Stimulated activated CD4-positive, alpha-beta T cell treated with anti-CD3 and anti-CD28 coated beads, Interleukin-2, amount 100 ng/mL, for 24 hours (primary cell): ENCODE measurements around the gene ARHGEF4.
A peak's percentile ranks its signal among the peaks of the same experiment; 100 is the strongest.

Source experiments
- DNase-seq, 2 donors: peaks; one replicate each; pipeline ENCODE4 v3.0.0-alpha.2; 2020

ARHGEF4 gene

GRCh38 chr2:130921164-130921476 is 84.4 kb downstream of the ARHGEF4 start:
- no peak for DNase-seq

DNA sequence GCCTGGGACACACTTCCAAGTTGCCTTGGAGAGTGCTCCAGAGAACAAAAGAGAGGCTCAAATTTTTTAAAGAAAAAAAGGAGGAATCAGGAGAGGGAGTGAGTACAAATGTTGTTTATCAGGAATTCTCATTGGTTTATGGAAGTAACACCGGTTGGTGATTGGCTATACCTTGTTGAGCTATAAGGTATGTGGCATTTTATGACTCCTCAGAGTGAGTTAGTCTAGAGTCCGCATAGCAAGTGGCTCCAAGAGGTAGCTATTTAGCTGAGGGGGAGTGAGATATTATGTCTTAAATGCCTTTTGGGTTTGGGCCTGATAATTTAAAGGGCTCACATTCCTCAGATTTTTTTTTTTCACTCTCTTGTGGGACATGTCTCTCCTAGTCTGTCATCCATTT is 85.7 kb downstream of the ARHGEF4 start:
- no peak for DNase-seq

GRCh38 chr2:130928385-130928784 is 91.7 kb downstream of the ARHGEF4 start:
- DNase-seq, result no peak

DNA sequence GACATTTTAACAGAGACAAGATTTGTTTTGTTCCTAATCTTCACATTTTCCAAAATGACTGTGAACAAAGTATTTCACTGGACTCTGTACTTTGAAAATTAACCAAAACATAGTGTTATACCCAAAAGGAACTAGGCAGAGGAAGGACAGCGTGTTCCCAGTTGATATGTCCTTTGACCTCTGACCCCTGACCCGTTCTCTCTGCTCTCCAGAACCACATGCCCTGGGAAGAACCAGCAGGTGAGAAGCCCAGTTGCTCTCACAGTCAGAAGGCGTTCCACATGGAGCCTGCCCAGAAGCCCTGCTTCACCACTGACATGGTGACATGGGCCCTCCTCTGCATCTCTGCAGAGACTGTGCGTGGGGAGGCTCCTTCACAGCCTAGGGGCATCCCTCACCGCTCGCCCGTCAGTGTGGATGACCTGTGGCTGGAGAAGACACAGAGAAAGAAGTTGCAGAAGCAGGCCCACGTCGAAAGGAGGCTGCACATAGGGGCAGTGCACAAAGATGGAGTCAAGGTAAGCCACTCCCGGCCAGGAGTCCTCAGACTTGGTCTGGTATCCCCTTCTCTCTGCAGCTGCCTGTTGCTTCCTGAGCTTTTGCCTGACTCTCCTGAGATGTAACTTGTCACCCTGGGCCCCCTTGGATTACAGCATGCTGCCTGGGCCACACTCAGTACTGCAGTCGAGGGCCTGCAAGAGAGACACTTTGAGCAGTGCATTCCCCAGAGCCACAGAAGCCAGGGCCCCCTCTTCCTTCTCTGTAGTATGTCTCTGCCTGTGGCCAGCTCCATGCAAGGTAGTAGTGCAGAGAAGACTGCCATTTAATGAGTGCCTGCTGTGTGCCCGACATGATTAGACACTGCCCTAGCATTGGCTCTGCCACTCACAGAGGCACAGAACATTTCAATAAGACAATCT is 94.3 kb downstream of the ARHGEF4 start:
- no peak for DNase-seq

- no peak for DNase-seq
Observed at GRCh38 chr2:130933501-130933900, 96.8 kb downstream of the ARHGEF4 start.

DNA sequence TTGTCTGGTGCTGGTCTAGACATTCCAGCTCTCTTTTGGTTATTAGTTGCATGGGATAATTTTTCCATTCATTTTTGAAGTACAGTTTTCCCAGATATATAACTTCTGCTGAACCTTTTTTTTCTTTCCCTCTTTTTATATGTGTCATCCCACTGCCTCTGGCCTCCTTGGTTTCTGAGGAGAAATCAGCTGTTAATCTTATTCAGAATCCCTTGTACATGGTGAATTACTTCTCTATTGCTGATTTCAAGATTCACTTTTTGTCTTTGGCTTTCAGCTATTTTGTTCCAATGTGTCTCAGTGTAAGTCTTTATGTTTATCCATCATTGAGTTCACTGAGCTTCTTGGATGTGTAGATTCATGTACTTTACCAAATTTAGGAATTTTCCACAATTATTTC is 99.7 kb downstream of the ARHGEF4 start:
- DNase-seq, result no peak

DNA sequence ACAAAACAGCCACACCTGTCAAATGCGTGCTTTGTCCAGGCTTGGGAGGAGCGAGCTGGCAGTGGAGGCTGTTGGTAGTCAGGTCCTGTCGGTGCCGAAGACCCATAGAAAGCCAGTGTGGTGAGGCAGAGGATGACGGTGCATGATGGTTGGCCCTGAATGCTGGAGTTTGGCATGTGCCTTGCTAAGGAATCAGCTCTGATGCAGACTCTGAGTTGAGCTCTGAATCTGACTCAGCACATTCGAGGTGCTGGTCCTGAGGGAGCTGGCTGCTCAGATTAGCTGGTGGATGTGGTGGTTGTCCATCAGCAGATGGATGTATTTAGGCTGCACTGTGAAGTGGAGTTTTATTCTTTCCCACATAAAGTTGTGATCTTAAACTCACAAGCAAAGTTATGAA is 111.3 kb downstream of the ARHGEF4 start:
- DNase-seq, result no peak

DNA sequence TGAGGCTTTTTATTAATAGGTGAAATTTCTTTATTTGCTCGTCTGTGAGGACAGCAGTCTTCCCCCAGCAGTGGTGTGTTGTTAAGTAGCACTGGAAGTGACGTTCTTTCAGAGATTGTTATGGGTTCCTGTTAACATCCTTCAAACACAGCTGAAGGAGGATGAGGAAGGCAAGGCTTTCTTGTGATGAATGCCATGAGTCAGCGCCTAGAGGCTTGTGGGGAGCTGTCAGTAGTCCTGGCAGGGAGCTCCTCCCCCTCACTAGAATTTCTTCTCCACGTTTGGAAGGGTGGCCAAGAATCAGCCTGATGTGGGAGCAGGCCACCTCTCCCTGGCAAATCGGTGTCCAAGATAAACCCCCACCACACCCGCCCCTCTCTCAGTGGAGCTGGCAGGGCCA is 113.2 kb downstream of the ARHGEF4 start:
- DNase-seq, result no peak

DNA sequence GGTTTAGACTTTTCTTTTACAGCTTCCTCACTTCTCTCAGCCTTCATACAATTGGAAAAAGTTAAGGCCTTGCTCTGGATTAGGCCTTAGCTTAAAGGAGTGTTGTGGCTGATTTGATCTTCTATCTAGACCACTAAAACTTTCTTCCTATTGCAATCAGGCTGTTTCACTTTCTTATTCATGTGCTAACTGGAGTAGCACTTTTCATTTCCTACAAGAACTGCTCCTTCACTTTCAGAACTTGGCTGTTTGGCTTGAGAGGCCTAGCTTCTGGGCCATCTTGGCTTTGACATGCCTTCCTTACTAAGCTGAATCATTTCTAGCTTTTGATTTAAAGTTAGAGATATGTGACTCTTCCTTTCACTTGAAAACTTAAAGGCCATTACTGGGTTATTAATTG is 114.3 kb downstream of the ARHGEF4 start:
- no peak for DNase-seq

DNA sequence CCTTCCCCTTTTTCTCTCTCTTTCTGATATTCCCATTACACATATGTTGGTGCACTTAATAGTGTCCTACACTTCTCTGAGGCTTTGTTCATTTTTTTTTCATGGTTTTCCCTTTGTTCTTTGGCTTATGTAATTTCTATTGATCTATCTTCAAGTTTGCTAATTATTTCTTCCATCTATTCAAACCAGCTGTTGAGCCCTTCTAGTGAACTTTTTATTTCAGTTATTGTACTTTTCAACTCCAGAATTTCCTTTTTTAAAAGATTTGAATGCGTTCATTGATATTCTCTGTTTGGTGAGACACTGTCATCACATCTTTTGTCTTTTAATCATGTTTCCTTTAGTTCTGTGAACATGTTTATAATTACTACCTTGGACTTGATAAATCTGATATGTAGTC is 118.2 kb downstream of the ARHGEF4 start:
- no peak for DNase-seq

DNA sequence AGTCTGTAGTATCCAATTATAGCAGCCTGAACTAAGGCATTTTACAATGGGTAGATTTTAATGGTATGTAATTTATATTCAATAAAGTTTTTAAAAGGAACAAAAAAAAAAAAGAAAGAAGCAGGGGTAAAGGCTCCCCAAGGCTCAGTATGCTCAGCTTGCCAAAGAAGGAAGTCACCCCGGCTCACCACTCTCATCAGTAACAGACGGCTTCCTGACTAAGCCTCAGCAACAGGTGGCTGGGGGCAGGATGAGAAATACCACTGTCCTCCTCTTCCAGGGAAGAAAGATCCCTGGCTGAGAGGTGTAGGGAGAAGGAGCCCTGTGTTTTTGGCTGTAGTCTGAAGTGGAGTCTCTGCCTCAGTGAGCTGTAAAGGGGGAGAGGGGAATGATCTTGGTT is 121.2 kb downstream of the ARHGEF4 start:
- DNase-seq, result no peak

GRCh38 chr2:130963196-130963848 is 126.6 kb downstream of the ARHGEF4 start:
- no peak for DNase-seq

DNA sequence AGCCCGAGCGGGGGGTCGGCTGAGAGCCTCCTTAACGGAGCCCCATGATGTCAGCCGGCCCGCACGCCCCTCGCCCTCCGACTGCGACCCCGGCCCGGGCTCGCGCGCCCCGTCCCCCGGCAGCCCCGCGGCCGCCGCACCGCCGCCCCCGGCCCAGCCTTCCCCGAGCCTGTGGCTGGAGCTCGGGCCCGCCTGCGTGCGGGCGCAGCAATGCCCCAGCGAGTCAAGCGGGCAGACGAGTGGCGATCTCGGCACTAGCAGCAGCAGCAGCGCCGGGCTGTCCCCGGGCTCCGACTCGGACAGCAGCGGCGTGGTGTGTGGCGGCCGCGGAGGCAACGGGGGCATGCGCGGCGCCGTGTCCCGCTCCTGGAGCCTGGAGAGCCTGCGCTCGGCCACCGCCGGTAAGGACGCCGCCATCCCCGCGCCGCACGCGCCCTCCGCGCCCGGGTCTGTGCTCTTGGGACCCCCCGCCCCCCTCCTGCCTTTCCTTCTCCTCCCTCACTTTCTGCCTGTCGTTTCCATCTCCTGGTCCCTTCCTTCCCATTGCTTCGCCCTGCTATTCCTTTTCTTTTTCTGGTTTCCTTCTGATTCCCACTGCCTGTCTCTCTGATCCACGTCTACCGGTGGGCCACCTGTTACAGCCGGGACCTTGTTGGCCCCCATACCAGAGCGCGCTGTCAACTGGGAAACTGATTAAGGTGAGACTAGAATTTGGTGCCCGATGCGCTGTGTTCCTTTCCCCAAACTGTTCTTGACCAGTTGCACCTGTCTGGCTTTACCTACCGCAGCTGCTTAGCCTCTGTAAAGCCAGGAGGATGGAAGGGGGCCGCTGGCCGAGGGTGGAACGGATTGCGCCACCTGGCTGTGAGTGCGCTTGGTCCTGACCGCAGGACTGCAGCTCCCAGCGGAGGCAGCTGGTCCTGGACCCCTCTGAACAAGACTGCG is 127.4 kb downstream of the ARHGEF4 start:
- DNase-seq, result peak in 1 of 2 donors; percentile 26

- no peak for DNase-seq
Observed at GRCh38 chr2:130964931-130965330, 128.2 kb downstream of the ARHGEF4 start.

GRCh38 chr2:130966149-130966774 is 129.5 kb downstream of the ARHGEF4 start:
- no peak for DNase-seq

GRCh38 chr2:130966775-130967490 is 130.2 kb downstream of the ARHGEF4 start:
- DNase-seq, result no peak

DNA sequence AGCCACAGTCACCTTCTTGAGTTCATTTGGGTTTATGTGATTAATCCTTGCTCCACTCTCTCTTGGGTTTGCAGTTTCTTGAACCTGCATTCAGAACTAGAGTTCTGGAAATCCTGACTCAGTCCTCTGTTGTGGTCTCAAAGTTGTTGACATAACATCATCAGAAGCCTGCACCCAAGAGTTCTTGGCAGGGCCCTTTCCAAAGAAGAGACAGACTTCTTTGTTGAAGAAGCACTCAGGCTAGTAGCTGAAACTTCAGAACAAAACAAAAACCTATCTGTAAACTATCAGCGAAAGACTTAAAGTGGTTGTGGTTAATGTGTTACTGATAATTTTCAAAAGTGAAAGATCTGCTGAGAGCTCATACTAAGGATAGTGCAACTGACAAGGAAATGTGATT is 135.7 kb downstream of the ARHGEF4 start:
- DNase-seq, result no peak

DNA sequence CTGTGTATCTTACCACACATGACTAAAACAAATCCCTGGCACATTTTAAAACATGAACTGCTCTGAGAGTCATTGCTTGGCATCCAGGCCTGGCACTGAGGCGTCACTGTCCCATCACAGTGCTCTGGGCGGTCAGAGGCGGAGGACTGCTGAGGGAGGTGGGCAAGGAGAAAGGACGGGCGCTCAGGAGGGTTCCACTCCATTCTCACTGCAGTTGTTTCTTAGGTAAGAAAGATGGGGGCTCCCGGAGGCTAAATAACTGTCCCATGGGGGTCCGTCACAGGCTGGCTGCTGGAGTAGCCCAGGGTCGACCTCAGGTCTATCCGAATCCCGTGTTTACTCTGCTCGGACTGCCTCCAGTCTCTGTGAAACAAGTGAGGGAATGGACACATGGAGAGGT is 139.0 kb downstream of the ARHGEF4 start:
- DNase-seq, result no peak

GRCh38 chr2:130976591-130977237 is 140.0 kb downstream of the ARHGEF4 start:
- DNase-seq, result no peak

DNA sequence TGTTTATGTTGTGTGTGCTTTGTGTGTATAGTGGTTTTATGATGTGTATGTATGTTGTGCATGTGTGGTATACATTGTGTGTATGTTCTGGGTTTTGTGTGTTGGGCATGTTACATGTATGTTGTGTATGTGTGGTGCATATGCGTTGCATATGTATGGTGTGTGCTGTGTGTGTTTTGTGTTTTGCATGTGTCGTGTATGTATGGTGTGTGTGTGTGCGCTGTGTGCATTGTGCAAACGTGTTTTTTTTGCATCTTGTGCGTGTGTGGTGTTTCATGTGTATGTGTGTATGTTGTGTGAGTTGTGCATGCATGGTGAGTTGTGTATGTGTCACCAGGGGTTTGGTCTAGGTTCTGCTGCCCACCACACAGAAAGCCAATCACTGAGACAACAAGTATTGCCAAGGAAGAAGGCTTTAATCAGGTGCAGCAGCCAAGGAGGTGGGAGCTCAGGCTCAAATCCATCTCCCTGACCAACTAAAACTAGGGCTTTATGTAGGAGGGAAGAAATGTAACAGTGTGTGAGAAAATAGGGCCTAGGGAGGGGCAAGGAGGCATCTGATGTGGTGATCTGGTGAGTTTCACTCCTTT is 140.8 kb downstream of the ARHGEF4 start:
- no peak for DNase-seq

- DNase-seq, result no peak
Observed at GRCh38 chr2:130981667-130982066, 145.0 kb downstream of the ARHGEF4 start.
